GM13977 (cell line): Measurements from ENCODE around the gene HLX.

Source experiments
- DNase-seq: peaks from one replicate; pipeline ENCODE4 v3.0.0; 2012; ENCODE audit warnings: low spot score
- in situ Hi-C: fragments of 300-500 bp; cut with MboI; formaldehyde crosslinking; loops from one replicate; pipeline ENCODE4 v1.12.0; 2022; ENCODE audit warnings: low sequenced_read_pairs, low pct_unique_long_range_greater_than_20kb, mixed read lengths, inconsistent platforms; ENCODE audit not compliant: unreplicated experiment
- TF ChIP-seq, protein P1 (sequence below): IDR thresholded peaks from 2 replicates; pipeline ENCODE4 v1.5.1; 2012; ENCODE audit warnings: mild to moderate bottlenecking, control low read depth; ENCODE audit not compliant: insufficient read depth; ENCODE audit errors: extremely low read depth, missing control alignments

Gene HLX

GRCh38 chr1:220921971-220922635, 42.9 kb downstream of the HLX start:
- TF ChIP-seq, protein P1, sequence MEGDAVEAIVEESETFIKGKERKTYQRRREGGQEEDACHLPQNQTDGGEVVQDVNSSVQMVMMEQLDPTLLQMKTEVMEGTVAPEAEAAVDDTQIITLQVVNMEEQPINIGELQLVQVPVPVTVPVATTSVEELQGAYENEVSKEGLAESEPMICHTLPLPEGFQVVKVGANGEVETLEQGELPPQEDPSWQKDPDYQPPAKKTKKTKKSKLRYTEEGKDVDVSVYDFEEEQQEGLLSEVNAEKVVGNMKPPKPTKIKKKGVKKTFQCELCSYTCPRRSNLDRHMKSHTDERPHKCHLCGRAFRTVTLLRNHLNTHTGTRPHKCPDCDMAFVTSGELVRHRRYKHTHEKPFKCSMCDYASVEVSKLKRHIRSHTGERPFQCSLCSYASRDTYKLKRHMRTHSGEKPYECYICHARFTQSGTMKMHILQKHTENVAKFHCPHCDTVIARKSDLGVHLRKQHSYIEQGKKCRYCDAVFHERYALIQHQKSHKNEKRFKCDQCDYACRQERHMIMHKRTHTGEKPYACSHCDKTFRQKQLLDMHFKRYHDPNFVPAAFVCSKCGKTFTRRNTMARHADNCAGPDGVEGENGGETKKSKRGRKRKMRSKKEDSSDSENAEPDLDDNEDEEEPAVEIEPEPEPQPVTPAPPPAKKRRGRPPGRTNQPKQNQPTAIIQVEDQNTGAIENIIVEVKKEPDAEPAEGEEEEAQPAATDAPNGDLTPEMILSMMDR: no peak
- in situ Hi-C loops: no loop called here
- no peak for DNase-seq

- in situ Hi-C loops: no loop called here
- no peak for DNase-seq
- TF ChIP-seq, protein P1: no peak
These were observed 43.7 kb downstream of the HLX start for GRCh38 chr1:220922951-220923350.

DNA sequence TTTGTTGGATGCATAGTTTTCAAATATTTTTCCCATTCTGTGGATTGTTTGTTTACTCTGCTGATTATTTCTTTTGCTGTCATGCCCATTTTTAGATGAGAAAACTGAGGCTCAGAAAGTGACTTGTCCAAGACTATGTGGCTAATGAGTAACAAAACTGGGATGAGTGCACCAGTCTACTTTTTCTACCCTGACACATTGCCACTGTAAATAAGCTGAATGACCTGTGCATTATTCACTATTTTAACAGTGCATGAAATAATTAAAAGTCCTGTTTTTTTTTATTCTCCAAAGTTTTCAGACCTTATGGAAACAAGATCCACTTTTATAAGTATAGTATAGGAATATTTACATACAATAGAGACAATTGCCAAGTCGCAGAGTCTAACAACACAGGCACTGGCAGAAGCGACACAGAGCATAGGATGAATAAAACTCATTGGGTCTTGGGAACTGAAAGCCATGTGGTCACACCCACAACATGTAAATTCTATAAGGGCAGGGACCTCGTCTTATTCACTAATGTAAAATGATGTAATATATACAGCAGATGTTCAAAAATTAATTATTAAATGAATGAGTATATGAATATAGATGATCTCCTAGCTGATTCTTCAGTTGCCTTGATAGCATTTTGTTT, 45.2 kb downstream of the HLX start:
- in situ Hi-C loops: no loop called here
- TF ChIP-seq, protein P1: no peak
- DNase-seq: no peak

GRCh38 chr1:220925707-220926106, 46.5 kb downstream of the HLX start:
- in situ Hi-C loops: no loop called here
- TF ChIP-seq, protein P1: no peak
- no peak for DNase-seq

GRCh38 chr1:220926146-220926545, 46.9 kb downstream of the HLX start:
- in situ Hi-C loops: no loop called here
- no peak for DNase-seq
- TF ChIP-seq, protein P1: no peak

DNA sequence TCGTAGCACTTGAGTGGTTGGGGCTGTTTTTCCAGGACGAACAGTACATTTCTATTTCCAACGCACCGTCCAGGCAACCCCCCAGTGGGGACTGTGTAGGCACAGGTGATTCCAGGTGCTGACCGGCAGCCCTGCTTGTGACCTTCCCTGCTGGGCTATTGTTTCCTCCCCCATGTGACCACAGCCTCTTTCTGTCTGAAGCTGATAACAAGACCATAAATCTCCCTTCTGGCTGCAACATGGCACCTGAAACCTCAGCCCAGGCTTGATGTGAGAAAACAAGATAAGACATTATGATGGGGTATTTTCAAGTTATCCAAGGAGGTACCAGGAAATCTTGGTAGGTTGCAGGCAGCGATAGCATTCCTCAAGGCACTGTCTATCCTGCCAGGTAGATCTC, 48.2 kb downstream of the HLX start:
- DNase-seq: no peak
- TF ChIP-seq, protein P1: no peak
- in situ Hi-C loops: no loop called here
